OCI-M2 (cell line): ENCODE measurements around the gene TULP1.

ENCODE experiments used
- DNase-seq: peaks from one replicate; lab custom pipeline; 2025; ENCODE audit not compliant: unreplicated experiment; lab: John Stamatoyannopoulos, UW

TULP1 gene

GRCh38 chr6:35497571-35498421 lies 14.9 kb downstream of the TULP1 start:
- no peak for DNase-seq

GRCh38 chr6:35496841-35497570 lies 15.7 kb downstream of the TULP1 start, which contains the start of gene TEAD3:
TEAD3 (minus strand) TSS chr6:35497079.
- DNase-seq: no peak

GRCh38 chr6:35496036-35496840 lies 16.5 kb downstream of the TULP1 start:
- DNase-seq: no peak

- no peak for DNase-seq
Measured at GRCh38 chr6:35495258-35496035, 17.2 kb downstream of the TULP1 start.

- DNase-seq: no peak
Measured at GRCh38 chr6:35494161-35494563, 18.5 kb downstream of the TULP1 start.

- DNase-seq: no peak
Measured at GRCh38 chr6:35493307-35493983, 19.3 kb downstream of the TULP1 start.

- DNase-seq: no peak
Measured at GRCh38 chr6:35492974-35493284, 19.8 kb downstream of the TULP1 start.

GRCh38 chr6:35492258-35492973 lies 20.3 kb downstream of the TULP1 start:
- no peak for DNase-seq

GRCh38 chr6:35491558-35492257 lies 21.0 kb downstream of the TULP1 start:
- no peak for DNase-seq

- DNase-seq: no peak
Measured at GRCh38 chr6:35490821-35491557, 21.7 kb downstream of the TULP1 start.

GRCh38 chr6:35489995-35490791 lies 22.5 kb downstream of the TULP1 start:
- no peak for DNase-seq

- no peak for DNase-seq
Measured at GRCh38 chr6:35489066-35489465, 23.6 kb downstream of the TULP1 start.

- no peak for DNase-seq
Measured at GRCh38 chr6:35488517-35488862, 24.2 kb downstream of the TULP1 start.

GRCh38 chr6:35487658-35488516 lies 24.8 kb downstream of the TULP1 start:
- DNase-seq: no peak

GRCh38 chr6:35486005-35486925 lies 26.4 kb downstream of the TULP1 start:
- DNase-seq: no peak
